GM18951 (cell line): Measurements from ENCODE around the gene CACNA1E.

Experiments used
- POLR2A ChIP-seq: IDR thresholded peaks from 4 replicates; pipeline ENCODE4 v1.6.1; 2011; ENCODE audit warnings: mild to moderate bottlenecking; ENCODE audit not compliant: insufficient read length, insufficient read depth; ENCODE audit errors: extremely low read depth
- in situ Hi-C: fragments of 300-500 bp; cut with MboI; formaldehyde crosslinking; loops from one replicate; pipeline ENCODE4 v1.12.0; 2022; ENCODE audit warnings: low sequenced_read_pairs, mixed read lengths, inconsistent platforms; ENCODE audit not compliant: unreplicated experiment

Gene CACNA1E

DNA sequence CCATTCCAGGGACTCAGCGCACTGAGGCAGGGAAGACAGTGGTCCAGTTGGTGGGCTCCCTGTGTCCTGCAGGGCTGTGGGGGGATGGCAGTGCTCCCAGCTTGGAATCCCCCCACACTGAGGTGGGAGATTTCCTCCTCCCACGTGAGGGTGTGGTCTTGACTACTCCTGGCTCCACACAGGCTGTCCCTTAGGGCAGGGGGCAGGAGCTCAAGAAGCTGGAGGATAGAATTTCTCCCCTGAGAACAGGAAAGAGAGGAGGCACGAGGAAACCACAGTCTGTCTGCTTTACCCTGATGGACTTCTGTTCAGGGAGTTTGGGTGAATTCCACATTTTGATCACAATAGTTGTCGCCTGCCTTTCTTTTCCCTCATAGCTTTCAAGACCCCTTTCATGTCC is 62.1 kb downstream of the CACNA1E start:
- in situ Hi-C loops, result no loop called here
- no peak for TF ChIP-seq POLR2A

GRCh38 chr1:181548497-181548896 is 65.2 kb downstream of the CACNA1E start:
- in situ Hi-C loops, result no loop called here
- no peak for TF ChIP-seq POLR2A

GRCh38 chr1:181551249-181551648 is 67.9 kb downstream of the CACNA1E start:
- in situ Hi-C loops, result no loop called here
- no peak for TF ChIP-seq POLR2A

DNA sequence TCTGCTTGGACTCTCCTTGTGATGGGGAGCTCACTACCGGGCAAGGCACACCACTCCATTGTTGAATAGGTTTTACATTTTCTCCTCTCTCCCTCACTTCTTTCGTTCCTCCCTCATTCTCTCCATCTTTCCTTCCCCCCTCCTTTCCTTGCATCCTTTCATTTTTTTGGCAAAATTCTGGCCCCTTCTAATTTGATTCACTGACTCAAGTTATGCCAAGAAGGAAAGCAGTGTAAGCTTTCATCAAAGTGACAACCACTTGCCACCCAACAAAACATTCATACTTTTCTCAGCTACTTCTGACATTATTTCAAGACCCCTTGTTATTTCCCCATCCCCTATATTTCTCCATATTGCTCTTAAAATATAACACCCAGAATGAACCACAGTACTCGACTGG is 68.4 kb downstream of the CACNA1E start:
- in situ Hi-C loops, result no loop called here
- no peak for TF ChIP-seq POLR2A

- TF ChIP-seq POLR2A, result no peak
- in situ Hi-C loops, result no loop called here
These were observed 71.1 kb downstream of the CACNA1E start for GRCh38 chr1:181554465-181554864.

DNA sequence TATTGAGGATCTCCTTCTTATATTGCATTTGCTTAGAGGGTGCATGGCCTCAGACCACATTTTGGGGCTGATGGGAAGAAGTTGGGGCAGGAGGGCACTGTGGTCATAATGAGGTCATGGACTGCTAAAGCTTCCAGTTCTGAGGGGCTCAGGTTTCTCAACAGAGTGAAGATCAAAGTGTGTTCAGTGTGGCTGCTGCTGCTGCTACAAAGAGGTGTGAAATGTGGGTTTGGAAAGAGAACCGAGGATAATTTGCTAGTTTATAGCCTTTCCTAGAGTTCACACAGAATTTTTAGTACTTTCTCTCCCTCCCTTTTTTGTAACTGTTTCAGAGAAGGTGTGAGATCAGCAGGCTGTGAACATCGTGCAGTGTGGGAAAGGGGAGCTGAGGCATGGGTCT is 73.3 kb downstream of the CACNA1E start:
- in situ Hi-C loops, result no loop called here
- TF ChIP-seq POLR2A, result no peak

DNA sequence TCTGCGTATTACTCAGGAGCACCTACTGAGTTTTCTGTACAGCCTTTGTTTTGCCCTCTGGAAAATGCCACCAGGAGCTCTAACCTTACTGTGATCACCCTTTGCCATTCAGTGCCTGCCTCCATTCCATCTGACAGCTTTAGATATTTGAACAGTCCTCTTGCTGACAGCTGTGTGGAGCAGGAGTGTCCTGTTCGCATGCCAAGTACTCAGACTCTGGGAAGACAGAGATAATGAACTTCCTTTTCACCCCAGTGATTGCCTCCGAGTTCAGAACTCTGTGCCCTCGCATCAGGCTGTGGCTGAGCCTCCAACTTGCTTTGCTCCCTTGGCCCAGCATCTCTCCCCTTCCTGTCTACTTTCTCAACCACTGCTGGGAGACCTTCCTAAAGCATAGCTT is 74.0 kb downstream of the CACNA1E start:
- in situ Hi-C loops, result no loop called here

DNA sequence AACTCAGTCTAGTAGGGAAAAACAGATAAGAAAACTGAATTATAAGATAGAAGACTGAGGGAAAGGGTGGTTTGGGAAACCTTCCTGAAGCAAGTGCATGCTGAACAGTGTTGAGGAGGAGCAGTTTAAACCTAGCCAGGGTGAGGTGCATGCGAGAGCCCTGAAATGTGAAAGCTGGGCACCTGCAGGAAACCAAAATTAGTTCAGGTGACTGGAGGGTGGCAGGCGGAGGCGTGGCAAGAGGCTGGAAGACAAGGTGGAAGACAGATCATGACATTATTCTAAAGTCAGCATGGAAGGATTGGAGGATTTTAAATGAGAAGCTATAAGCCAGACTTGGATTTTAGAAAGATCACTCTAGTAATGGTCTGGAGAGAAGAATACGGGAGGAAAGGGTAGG is 75.1 kb downstream of the CACNA1E start:
- in situ Hi-C loops, result no loop called here
- TF ChIP-seq POLR2A, result no peak

More for the DNA sequence above, 74.0 kb downstream of the CACNA1E start:
- TF ChIP-seq POLR2A, result no peak

DNA sequence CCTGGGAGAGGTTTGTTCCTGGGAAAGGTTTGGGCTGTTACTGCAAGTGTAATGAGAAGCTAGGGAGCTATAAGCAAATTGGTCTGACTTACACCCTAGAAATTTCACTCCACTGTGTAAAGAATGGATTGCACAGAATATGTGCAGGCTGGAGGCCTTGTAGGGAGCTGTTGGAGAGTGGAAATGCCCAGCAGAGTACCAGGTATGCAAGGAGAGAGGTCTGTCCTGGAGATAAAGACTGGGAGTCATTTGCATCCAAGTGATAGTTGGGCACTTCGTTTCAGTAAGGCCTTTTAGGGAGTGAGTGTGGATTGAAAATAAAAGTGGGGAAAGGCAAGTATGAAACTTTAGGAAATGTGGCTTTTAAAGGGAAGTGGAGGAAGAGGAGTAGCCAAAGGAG is 75.8 kb downstream of the CACNA1E start:
- TF ChIP-seq POLR2A, result no peak
- in situ Hi-C loops, result no loop called here

GRCh38 chr1:181562395-181562794 is 79.1 kb downstream of the CACNA1E start:
- in situ Hi-C loops, result no loop called here
- no peak for TF ChIP-seq POLR2A

DNA sequence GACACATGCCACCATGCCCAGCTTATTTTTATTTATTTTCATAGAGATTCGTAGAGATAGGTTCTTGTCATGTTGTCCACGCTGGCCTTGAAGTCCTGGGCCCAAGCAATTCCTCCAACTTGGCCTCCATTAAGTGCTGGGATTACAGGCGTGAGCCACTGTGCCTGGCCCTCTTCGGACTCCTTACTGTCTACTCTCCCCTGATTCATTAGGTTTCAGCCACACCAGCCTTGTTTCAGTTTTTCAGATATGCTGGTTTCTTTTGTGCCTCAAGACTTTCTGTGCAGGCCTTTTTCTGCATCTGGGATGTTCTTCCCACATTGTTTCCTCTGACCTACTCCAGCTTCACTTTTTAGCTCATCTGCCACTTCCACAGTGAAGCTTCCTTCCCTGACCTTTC is 85.4 kb downstream of the CACNA1E start:
- no peak for TF ChIP-seq POLR2A
- in situ Hi-C loops, result no loop called here

GRCh38 chr1:181577475-181577874 is 94.2 kb downstream of the CACNA1E start:
- in situ Hi-C loops, result no loop called here
- TF ChIP-seq POLR2A, result no peak

DNA sequence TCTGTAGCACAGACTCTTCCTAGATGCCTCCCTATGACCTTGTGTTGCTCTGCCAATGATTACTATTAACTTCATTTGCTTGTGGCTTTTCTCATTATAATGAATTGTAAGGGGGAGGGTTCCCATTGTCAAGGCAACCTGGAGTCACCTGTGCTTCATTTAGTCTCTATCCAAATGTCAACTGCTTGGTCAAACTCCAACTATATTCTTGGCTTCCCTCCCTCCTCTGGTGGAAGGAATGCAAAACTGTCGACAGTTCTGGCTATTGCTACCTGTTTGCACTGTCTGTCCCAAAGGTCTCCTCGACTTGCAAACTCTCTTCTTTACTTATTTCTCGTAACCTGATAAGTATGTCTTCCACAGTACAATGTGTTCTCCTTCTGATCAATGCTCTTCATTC is 100.3 kb downstream of the CACNA1E start:
- TF ChIP-seq POLR2A, result no peak
- in situ Hi-C loops, result no loop called here

- in situ Hi-C loops, result no loop called here
These were observed 104.6 kb downstream of the CACNA1E start for GRCh38 chr1:181587870-181588438.

GRCh38 chr1:181588631-181589030 is 105.3 kb downstream of the CACNA1E start:
- no peak for TF ChIP-seq POLR2A
- in situ Hi-C loops, result no loop called here

More at GRCh38 chr1:181587870-181588438, 104.6 kb downstream of the CACNA1E start:
- no peak for TF ChIP-seq POLR2A
